GM13976 (cell line): ENCODE data around the gene SERPINE1.

Experiments used
- DNase-seq: peaks from one replicate; pipeline ENCODE4 v3.0.0; 2012; ENCODE audit warnings: low spot score
- CTCF ChIP-seq: IDR thresholded peaks from 2 replicates; pipeline ENCODE4 v1.5.1; 2012; ENCODE audit warnings: borderline replicate concordance, mild to moderate bottlenecking; ENCODE audit not compliant: insufficient read depth; ENCODE audit errors: extremely low read depth, missing control alignments, control extremely low read depth
- in situ Hi-C: fragments of 300-500 bp; cut with MboI; formaldehyde crosslinking; loops from one replicate; pipeline ENCODE4 v1.12.0; 2022; ENCODE audit warnings: low sequenced_read_pairs, mixed read lengths, inconsistent platforms; ENCODE audit not compliant: unreplicated experiment

The SERPINE1 gene

DNA sequence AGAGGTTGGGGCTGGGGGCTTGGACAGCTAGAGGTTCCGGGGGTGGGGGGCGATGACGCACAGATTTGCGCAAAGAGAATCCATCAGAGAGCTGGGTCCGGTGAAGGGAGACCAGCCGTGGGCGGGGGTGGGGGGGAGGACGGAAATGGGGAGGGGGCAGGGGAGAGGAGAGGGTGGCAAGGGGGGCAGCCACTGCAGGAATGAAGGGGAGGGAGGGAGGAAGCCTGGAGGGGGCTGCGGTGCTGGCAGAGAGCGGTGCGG, 39.7 kb downstream of the SERPINE1 start:
- no peak for TF ChIP-seq CTCF
- in situ Hi-C loops, result no loop called here
- no peak for DNase-seq

DNA sequence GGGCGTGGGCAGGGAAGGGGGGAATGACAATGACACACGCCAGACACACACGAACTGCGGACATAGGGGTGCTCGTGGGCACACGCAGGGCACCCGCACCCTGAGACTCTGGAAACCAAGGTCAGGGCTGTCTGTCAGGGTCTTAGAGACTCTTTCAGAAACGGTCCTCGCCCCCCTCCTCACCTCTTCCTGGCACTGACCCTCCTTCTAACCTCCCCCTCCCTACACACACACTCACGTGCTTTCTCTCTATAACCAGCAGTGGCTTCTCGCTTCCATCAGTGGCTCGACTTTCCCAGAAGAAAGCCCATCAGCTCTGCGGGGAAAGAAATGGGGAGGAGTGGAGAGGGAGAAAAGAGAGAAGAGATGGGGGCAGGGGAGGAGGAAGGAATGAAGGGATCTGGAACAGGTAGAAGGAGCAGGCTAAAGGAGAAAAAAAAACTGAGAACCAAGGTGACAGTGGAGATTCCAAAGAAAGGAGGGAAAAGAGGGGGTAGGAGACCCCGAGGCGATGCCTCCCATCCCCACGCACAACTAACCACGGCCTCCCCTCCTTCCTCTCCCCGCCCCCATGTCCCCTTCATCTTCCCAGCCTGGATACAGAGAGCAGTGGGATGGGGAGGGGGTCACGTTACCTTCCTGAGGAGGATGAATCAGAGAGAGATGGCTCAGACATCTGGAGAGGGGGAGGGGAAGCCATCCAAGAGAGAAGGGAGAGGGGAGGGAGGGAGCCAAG, 40.2 kb downstream of the SERPINE1 start:
- DNase-seq, result no peak
- in situ Hi-C loops, result no loop called here
- TF ChIP-seq CTCF, result no peak

DNA sequence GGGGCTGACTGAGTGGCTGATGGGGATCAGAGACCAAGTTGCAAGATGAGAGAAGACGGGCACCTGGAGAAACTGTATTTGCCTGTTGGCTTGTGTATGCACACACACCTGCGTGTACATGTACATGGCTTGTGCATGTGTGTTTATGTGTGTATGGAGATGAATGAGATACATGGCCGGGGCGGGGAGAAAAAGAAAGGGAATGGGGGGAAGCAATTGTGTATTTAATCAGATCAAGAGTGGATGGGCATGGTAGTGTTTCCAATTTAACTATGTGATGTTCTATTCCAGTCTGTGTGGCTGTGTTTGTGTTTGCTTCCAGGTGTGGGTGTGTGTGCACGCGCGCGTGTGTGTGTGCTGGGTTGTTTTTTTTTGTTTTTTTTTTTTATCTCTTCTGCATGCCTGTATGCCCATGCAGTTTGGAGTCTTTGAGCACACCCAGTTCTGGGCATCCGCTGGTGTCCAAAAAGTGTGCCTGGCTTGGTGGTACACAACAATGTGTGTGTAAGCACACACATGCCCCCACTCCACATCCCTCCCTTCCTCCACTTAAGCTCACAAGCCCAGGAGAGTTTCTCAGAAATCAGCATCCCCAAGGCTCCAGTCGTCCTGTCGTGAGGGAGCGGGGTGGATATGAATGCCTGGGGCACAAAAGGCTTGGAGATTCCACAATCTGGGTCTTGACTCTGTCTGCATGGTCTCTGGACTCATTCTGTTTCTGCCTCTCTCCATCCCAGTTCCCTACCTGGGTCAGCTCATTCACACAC, 40.9 kb downstream of the SERPINE1 start:
- in situ Hi-C loops, result no loop called here
- TF ChIP-seq CTCF, result no peak
- no peak for DNase-seq

GRCh38 chr7:101168412-101169049, 41.6 kb downstream of the SERPINE1 start:
- no peak for TF ChIP-seq CTCF
- in situ Hi-C loops, result no loop called here
- no peak for DNase-seq

- no peak for DNase-seq
- TF ChIP-seq CTCF, result no peak
- in situ Hi-C loops, result no loop called here
Measured at GRCh38 chr7:101169110-101169837, 42.4 kb downstream of the SERPINE1 start.

DNA sequence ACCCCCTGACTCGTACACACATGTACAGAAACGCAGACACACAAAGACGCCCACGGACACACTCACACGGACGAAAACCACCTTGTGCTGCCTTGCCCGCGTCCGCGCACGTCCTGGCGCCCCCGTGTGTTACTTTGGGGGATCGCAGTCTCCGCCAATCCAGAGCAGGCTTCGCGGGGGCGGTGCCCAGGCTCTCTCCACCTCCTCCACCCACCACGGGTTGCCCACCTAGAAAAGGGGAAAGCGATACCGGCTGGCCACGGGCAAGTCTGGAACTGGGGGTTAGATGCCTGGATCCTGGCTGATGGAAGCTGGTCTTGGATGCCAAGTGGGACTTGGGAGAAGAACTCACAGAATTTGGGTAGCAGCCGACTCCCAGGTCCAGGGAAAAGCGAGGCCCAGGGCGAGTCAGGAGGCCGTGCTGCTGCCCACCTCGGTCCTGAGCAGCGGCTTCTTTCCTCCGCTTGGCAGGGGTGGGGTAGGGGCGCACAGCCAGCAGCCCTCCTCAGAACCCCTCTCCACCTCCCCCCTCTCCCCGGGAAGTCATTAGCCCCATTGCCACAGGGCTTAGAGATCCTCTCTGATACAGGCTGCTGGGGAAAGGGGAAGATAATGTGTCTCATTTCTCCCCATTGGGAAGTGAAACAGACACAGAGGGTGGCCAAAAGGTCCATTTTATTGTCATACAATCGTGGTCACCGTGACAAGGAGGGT, 43.1 kb downstream of the SERPINE1 start:
- peak; percentile 92 for TF ChIP-seq CTCF
- DNase-seq, result peak; percentile 80
- in situ Hi-C loops, result no loop called here
